ENCODE data around the gene SLC15A2. TPM values are rescaled to one million over a fixed set of nuclear protein-coding genes. Genes with fewer than 3 reads are reported as not detected.

Gene SLC15A2
- total RNA-seq, 1 donor from 2014 or later: not detected

DNA sequence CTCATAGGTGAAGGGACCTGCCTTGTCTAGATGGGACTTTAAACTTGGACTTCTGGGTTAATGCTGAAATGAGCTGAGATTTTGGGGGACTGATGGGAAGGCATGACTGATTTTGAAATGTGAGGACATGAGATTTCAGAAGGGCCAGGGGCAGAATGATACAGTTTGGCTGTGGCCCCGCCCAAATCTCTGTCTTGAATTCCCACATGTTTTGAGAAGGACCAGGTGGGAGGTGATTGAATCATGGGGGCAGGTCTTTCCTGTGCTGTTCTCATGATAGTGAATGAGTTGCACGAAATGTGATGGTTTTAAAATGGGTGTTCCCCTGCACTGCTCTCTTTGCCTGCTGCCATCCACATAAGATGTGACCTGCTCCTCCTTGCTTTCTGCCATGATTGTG lies 85.0 kb downstream of the SLC15A2 start:
- intact Hi-C loops (cut with DNase I): no loop called here
- Histone ChIP-seq H3K4me3 (no peak overlapping the region), H3K27ac (no peak overlapping the region), H3K4me1 (no peaks in the 10 kb centered on the region), H3K27me3 (no peaks in the 10 kb centered on the region), H3K9me3 (peaks cover 0 to 14% of the 10 kb centered on the region in 2 donors), H3K36me3 (no peaks in the 10 kb centered on the region)
- DNase-seq (ENCODE audit: low spot score in 2 of 2): no peak
- TF ChIP-seq, protein P1, sequence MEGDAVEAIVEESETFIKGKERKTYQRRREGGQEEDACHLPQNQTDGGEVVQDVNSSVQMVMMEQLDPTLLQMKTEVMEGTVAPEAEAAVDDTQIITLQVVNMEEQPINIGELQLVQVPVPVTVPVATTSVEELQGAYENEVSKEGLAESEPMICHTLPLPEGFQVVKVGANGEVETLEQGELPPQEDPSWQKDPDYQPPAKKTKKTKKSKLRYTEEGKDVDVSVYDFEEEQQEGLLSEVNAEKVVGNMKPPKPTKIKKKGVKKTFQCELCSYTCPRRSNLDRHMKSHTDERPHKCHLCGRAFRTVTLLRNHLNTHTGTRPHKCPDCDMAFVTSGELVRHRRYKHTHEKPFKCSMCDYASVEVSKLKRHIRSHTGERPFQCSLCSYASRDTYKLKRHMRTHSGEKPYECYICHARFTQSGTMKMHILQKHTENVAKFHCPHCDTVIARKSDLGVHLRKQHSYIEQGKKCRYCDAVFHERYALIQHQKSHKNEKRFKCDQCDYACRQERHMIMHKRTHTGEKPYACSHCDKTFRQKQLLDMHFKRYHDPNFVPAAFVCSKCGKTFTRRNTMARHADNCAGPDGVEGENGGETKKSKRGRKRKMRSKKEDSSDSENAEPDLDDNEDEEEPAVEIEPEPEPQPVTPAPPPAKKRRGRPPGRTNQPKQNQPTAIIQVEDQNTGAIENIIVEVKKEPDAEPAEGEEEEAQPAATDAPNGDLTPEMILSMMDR (IDR thresholded peaks at IDR 0.05): no peak

DNA sequence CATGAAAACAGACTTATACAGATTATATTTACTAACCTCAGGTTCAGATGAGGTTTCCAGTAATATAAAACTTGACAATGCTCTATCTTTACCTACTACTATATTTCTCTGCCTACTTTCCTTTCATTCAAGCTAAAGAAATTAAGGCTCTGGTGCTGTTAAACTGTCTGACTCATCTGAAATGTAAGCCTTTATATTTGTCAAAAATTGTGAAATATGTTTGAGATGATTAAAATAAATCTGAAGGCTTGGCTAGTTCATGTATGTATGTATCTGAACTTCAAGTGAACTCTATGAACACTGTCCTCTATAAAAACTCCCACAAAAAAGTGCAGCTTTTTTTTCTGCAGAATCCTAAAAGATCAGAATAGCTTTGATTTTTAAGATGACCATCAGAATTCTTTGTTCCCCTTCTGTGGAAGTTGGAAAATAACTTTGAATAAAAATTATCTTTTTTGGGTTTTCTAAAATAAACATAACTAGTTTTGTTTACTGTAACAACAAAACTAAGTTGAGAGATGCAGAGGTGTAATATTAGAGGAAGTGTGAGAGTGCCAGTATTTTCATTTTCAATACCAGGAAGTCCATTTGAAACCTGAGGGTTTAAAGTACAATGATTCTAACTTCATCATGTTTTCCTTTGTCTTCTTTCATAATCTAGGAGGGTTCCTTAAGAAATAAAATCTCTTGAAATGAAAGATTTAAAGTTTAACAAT lies 85.7 kb downstream of the SLC15A2 start:
- Histone ChIP-seq H3K9me3 (peaks cover 0 to 17% of the 10 kb centered on the region in 2 donors), H3K4me3 (no peak overlapping the region), H3K4me1 (no peaks in the 10 kb centered on the region), H3K27me3 (no peaks in the 10 kb centered on the region), H3K36me3 (no peaks in the 10 kb centered on the region), H3K27ac (no peak overlapping the region)
- intact Hi-C loops (cut with DNase I): no loop called here
- DNase-seq (ENCODE audit: low spot score in 2 of 2): no peak
- TF ChIP-seq, protein P1 (IDR thresholded peaks at IDR 0.05): no peak

DNA sequence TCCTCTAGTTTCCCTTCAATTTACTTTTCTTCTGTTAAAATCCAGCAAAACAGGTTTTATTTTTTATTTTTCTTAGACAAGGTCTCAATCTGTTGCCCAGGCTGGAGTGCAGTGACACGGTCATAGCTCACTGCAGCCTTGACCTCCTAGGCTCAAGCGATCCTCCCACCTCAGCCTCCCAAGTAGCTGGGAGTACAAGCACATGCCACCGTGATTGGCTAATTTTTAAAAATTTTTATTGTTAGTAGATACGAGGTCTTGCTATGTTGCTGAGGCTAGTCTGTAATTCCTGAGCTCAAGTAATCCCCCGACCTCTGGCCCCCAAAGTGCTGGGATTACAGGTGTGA lies 86.2 kb downstream of the SLC15A2 start:
- H3K4me3 ChIP-seq: no peak overlapping the region
- no peak overlapping the region for H3K27ac ChIP-seq
- TF ChIP-seq, protein P1 (IDR thresholded peaks at IDR 0.05): no peak
- H3K9me3 ChIP-seq: peaks cover 0 to 17% of the 10 kb centered on the region in 2 donors
- DNase-seq (ENCODE audit: low spot score in 2 of 2): no peak
- no peaks in the 10 kb centered on the region for H3K36me3 ChIP-seq
- no peaks in the 10 kb centered on the region for H3K4me1 ChIP-seq
- intact Hi-C loops (cut with DNase I): no loop called here
- H3K27me3 ChIP-seq: no peaks in the 10 kb centered on the region

DNA sequence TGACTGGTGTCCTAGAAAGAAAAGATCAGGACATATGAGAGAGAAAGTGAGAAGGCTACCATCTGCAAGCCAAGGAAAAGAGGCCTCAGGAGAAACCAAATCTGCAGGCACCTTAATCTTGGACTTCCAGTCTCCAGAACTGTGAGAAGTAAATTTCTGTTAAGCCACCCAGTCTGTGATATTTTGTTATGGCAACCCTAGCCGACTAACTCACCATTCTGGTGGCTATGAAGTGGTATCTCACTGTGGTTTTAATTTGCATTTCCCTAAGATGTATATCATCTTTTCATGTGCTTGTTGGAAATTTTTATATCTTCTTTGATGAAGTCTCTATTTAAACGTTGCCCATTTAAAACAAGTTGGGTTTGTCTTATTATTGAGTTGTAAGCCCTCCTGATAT lies 87.3 kb downstream of the SLC15A2 start:
- Histone ChIP-seq H3K36me3 (no peaks in the 10 kb centered on the region), H3K4me3 (no peak overlapping the region), H3K27me3 (no peaks in the 10 kb centered on the region), H3K9me3 (peaks cover 0 to 17% of the 10 kb centered on the region in 2 donors), H3K4me1 (no peaks in the 10 kb centered on the region), H3K27ac (no peak overlapping the region)
- DNase-seq (ENCODE audit: low spot score in 2 of 2): no peak
- TF ChIP-seq, protein P1 (IDR thresholded peaks at IDR 0.05): no peak
- intact Hi-C loops (cut with DNase I): no loop called here

DNA sequence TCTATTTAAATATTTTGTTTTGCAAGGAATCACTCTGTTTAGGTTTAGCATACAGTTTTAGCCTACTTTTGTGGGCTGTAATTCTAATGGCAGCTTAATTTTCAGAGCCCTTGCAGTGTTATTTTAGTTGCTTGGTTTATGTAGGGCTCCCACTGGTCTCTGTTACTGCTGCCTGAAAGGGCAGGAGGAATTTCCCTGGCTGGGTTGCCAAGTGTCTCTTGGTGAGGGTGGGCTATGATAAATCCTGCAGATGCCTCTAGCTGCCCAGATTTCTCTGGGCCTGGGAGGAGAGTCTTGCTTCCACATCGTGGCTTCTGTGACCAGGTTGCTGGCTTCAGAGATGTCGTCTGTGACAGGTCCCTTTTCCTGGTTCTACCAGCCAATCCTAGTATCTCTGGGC lies 91.6 kb downstream of the SLC15A2 start:
- Histone ChIP-seq H3K4me3 (no peak overlapping the region), H3K36me3 (no peaks in the 10 kb centered on the region), H3K9me3 (peaks cover 0 to 17% of the 10 kb centered on the region in 2 donors), H3K27ac (no peak overlapping the region), H3K27me3 (no peaks in the 10 kb centered on the region), H3K4me1 (no peaks in the 10 kb centered on the region)
- DNase-seq (ENCODE audit: low spot score in 2 of 2): no peak
- intact Hi-C loops (cut with DNase I): no loop called here
- TF ChIP-seq, protein P1 (IDR thresholded peaks at IDR 0.05): no peak

DNA sequence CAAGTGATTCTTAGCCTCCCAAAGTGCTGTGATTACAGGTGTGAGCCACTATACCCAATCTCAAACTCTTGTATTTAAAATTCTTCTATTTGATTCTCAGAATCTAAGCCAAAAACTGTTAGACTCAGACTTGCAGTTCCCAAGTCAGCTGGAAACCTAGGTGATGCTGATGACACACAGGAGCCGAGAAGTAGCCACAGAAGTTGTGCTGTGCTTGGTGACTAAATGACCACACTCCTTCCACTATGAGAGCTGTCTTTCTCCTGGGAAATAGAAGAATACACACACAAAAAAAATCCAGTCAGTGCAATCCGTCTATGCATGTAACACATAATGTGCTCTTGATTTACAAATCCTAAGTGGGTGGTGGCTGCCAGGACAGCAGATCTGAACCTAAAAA lies 93.9 kb downstream of the SLC15A2 start:
- no peak overlapping the region for H3K27ac ChIP-seq
- TF ChIP-seq, protein P1 (IDR thresholded peaks at IDR 0.05): no peak
- DNase-seq (ENCODE audit: low spot score in 2 of 2): no peak
- H3K36me3 ChIP-seq: no peaks in the 10 kb centered on the region
- no peaks in the 10 kb centered on the region for H3K4me1 ChIP-seq
- H3K27me3 ChIP-seq: no peaks in the 10 kb centered on the region
- H3K4me3 ChIP-seq: no peak overlapping the region
- intact Hi-C loops (cut with DNase I): no loop called here
- H3K9me3 ChIP-seq: peaks cover 0 to 12% of the 10 kb centered on the region in 2 donors

All from ascending aorta (tissue), 2 donors.